ENCODE results near the gene GHRHR.

Gene GHRHR

GRCh38 chr7:30977896-30978564 lies 14.3 kb downstream of the GHRHR start:
- Histone ChIP-seq H3K4me2 (no peak overlapping the region), H2AFZ (ENCODE audit: low read depth) (no peak overlapping the region), H3K27ac (no peak overlapping the region), H3K79me2 (ENCODE audit: insufficient read depth, low read depth) (no peaks in the 10 kb centered on the region), H4K20me1 (ENCODE audit: insufficient read depth) (no peaks in the 10 kb centered on the region), H3K4me1 (ENCODE audit: low read depth, poor library complexity, severe bottlenecking) (peaks cover 22% of the 10 kb centered on the region), H3K27me3 (ENCODE audit: insufficient read depth, low read depth) (no peaks in the 10 kb centered on the region), H3K36me3 (ENCODE audit: insufficient read depth) (no peaks in the 10 kb centered on the region), H3K4me3 (IDR thresholded peaks at IDR 0.05; ENCODE audit: insufficient read depth, low read depth, low read length) (no peak overlapping the region), H3K9ac (no peak overlapping the region)
- TF ChIP-seq CTCF (conservative IDR thresholded peaks at IDR 0.05; ENCODE audit: low read depth, low read length): peak; percentile 39; the same call in 1 of the 2 replicates

- no peak overlapping the region for H3K4me2 ChIP-seq
- no peak overlapping the region for H2AFZ ChIP-seq (ENCODE audit: low read depth)
- no peak overlapping the region for H3K4me3 ChIP-seq (IDR thresholded peaks at IDR 0.05; ENCODE audit: insufficient read depth, low read depth, low read length)
These were observed 15.3 kb downstream of the GHRHR start for GRCh38 chr7:30979027-30979426.

GRCh38 chr7:30980194-30980593 lies 16.4 kb downstream of the GHRHR start:
- H3K27me3 ChIP-seq (ENCODE audit: insufficient read depth, low read depth): no peaks in the 10 kb centered on the region
- TF ChIP-seq CTCF (conservative IDR thresholded peaks at IDR 0.05; ENCODE audit: low read depth, low read length): no peak
- H3K4me1 ChIP-seq (ENCODE audit: low read depth, poor library complexity, severe bottlenecking): peaks cover 6% of the 10 kb centered on the region
- no peak overlapping the region for H3K27ac ChIP-seq
- H3K9ac ChIP-seq: no peak overlapping the region
- H2AFZ ChIP-seq (ENCODE audit: low read depth): no peak overlapping the region
- H3K79me2 ChIP-seq (ENCODE audit: insufficient read depth, low read depth): no peaks in the 10 kb centered on the region
- no peaks in the 10 kb centered on the region for H4K20me1 ChIP-seq (ENCODE audit: insufficient read depth)
- no peak overlapping the region for H3K4me2 ChIP-seq
- no peaks in the 10 kb centered on the region for H3K36me3 ChIP-seq (ENCODE audit: insufficient read depth)
- no peak overlapping the region for H3K4me3 ChIP-seq (IDR thresholded peaks at IDR 0.05; ENCODE audit: insufficient read depth, low read depth, low read length)

More at GRCh38 chr7:30979027-30979426, 15.3 kb downstream of the GHRHR start:
- H3K36me3 ChIP-seq (ENCODE audit: insufficient read depth): no peaks in the 10 kb centered on the region
- no peaks in the 10 kb centered on the region for H3K79me2 ChIP-seq (ENCODE audit: insufficient read depth, low read depth)
- no peak overlapping the region for H3K9ac ChIP-seq
- H3K27me3 ChIP-seq (ENCODE audit: insufficient read depth, low read depth): no peaks in the 10 kb centered on the region
- H3K4me1 ChIP-seq (ENCODE audit: low read depth, poor library complexity, severe bottlenecking): peaks cover 18% of the 10 kb centered on the region
- H4K20me1 ChIP-seq (ENCODE audit: insufficient read depth): no peaks in the 10 kb centered on the region
- no peak overlapping the region for H3K27ac ChIP-seq
- TF ChIP-seq CTCF (conservative IDR thresholded peaks at IDR 0.05; ENCODE audit: low read depth, low read length): no peak

DNA sequence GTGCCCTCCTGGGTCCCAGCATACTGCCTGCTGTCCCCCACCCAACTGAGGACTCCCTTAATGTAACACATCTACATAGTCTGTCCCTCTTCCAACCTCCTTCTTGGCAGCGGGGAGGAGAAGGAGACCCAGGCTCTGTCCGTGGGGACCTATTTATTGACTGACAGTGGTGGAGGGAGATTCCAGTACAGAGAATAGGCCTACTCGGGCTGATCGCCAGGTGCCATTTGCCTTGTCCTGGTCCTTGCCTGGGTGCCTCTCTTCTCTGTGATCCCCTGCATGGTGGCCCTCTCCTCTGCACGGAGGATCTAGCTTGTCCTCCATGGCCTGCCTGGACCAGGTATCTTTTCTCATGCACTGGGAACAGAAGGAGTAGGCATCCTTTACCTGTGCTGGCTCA lies 17.0 kb downstream of the GHRHR start:
- no peak overlapping the region for H3K4me2 ChIP-seq
- H3K4me3 ChIP-seq (IDR thresholded peaks at IDR 0.05; ENCODE audit: insufficient read depth, low read depth, low read length): no peak overlapping the region
- H2AFZ ChIP-seq (ENCODE audit: low read depth): no peak overlapping the region
- TF ChIP-seq CTCF (conservative IDR thresholded peaks at IDR 0.05; ENCODE audit: low read depth, low read length): no peak
- no peaks in the 10 kb centered on the region for H4K20me1 ChIP-seq (ENCODE audit: insufficient read depth)
- no peaks in the 10 kb centered on the region for H3K36me3 ChIP-seq (ENCODE audit: insufficient read depth)
- H3K27me3 ChIP-seq (ENCODE audit: insufficient read depth, low read depth): no peaks in the 10 kb centered on the region
- no peak overlapping the region for H3K27ac ChIP-seq
- no peak overlapping the region for H3K9ac ChIP-seq
- H3K79me2 ChIP-seq (ENCODE audit: insufficient read depth, low read depth): no peaks in the 10 kb centered on the region
- peaks cover under 1% of the 10 kb centered on the region for H3K4me1 ChIP-seq (ENCODE audit: low read depth, poor library complexity, severe bottlenecking)

Data from KMS-11 (cell line).